Keratinocyte (primary cell): ENCODE results near the gene CCND3. TPM values are rescaled to one million over a fixed set of nuclear protein-coding genes. Genes with fewer than 3 reads are reported as not detected.

Experiments used
- DNase-seq: peaks from one replicate; pipeline ENCODE4 v3.0.0-alpha.2; 2011; ENCODE audit warnings: low read depth, missing footprints, low spot score
- FAIRE-seq: peaks from 2 replicates; lab custom pipeline; 2011; peaks lifted over from hg19 to GRCh38; lab: Jason Lieb, UNC
- H2AFZ ChIP-seq: 2 replicates; pipeline ENCODE4 v1.6.0; 2012; ENCODE audit warnings: low read length, control low read depth, inconsistent platforms; ENCODE audit not compliant: control insufficient read depth
- H3K27ac ChIP-seq: 2 replicates; pipeline ENCODE4 v1.5.1; 2011; ENCODE audit warnings: low read length; ENCODE audit not compliant: control insufficient read depth, insufficient read depth
- H3K27me3 ChIP-seq: 3 replicates; pipeline ENCODE4 v1.6.0; 2011; ENCODE audit warnings: low read length; ENCODE audit not compliant: control insufficient read depth, insufficient read depth; ENCODE audit errors: extremely low read depth
- H3K36me3 ChIP-seq, 2 experiments: 2 replicates in 1 of 2; 3 replicates in 1 of 2; pipeline ENCODE4 v1.5.1; 2011; ENCODE audit warnings: low read length in 2 of 2, mild to moderate bottlenecking in 1 of 2; ENCODE audit not compliant: control insufficient read depth in 2 of 2, insufficient read depth in 2 of 2; ENCODE audit errors: extremely low read depth in 1 of 2
- H3K4me1 ChIP-seq: 3 replicates; pipeline ENCODE4 v1.5.1; 2011; ENCODE audit warnings: low read length; ENCODE audit not compliant: control insufficient read depth, insufficient read depth; ENCODE audit errors: extremely low read depth
- H3K4me2 ChIP-seq: 3 replicates; pipeline ENCODE4 v1.6.0; 2011; ENCODE audit warnings: low read depth, low read length; ENCODE audit not compliant: control insufficient read depth, insufficient read depth; ENCODE audit errors: extremely low read depth
- H3K4me3 ChIP-seq, 3 experiments: fragments of 200-600 bp in 1 of 3; sonication (generic) in 1 of 3; 2 replicates in 2 of 3; 3 replicates in 1 of 3; pipeline ENCODE4 v1.5.1; 2011 to 2016; ENCODE audit warnings: low read length in 3 of 3, mild to moderate bottlenecking in 3 of 3, control low read depth in 2 of 3, inconsistent platforms in 1 of 3, low read depth in 1 of 3, mixed read lengths in 1 of 3, mixed run types in 1 of 3, moderate library complexity in 1 of 3; ENCODE audit not compliant: control insufficient read depth in 2 of 3, insufficient read depth in 2 of 3; ENCODE audit errors: extremely low read depth in 1 of 3
- H3K79me2 ChIP-seq: 2 replicates; pipeline ENCODE4 v1.6.0; 2012; ENCODE audit warnings: low read length; ENCODE audit not compliant: control insufficient read depth, insufficient read depth
- H3K9ac ChIP-seq: 3 replicates; pipeline ENCODE4 v1.6.0; 2011; ENCODE audit warnings: low read length; ENCODE audit not compliant: control insufficient read depth, insufficient read depth; ENCODE audit errors: extremely low read depth
- H3K9me1 ChIP-seq: 3 replicates; pipeline ENCODE4 v1.6.0; 2011; ENCODE audit warnings: low read length; ENCODE audit not compliant: control insufficient read depth, insufficient read depth; ENCODE audit errors: extremely low read depth
- H3K9me3 ChIP-seq: 2 replicates; pipeline ENCODE4 v1.5.1; 2012; ENCODE audit warnings: low read depth, low read length; ENCODE audit not compliant: control insufficient read depth
- H4K20me1 ChIP-seq: 3 replicates; pipeline ENCODE4 v1.6.0; 2011; ENCODE audit warnings: low read length; ENCODE audit not compliant: control insufficient read depth, insufficient read depth; ENCODE audit errors: extremely low read depth
- EZH2 ChIP-seq: IDR thresholded peaks from one replicate; pipeline ENCODE4 v1.6.1; 2012; ENCODE audit warnings: inconsistent platforms, mild to moderate bottlenecking, low read length, moderate library complexity
- dilution Hi-C: fragments of 300-500 bp; cut with MboI; formaldehyde crosslinking; loops from one replicate; pipeline ENCODE4 v1.7.0; 2020; ENCODE audit warnings: low sequenced_read_pairs; ENCODE audit not compliant: extremely low pct_ligation_motif_present
- polyA plus RNA-seq, 5 experiments: library from polyadenylated mRNA; depleted of rRNA in 3 of 5; stranded (reverse) in 3 of 5; stranded (forward) in 1 of 5; unstranded in 1 of 5; fragments of >200 nt; gene quantifications; 1 replicate in 1 of 5; 2 replicates in 3 of 5; 3 replicates in 1 of 5; pipeline versions ENCODE4 v1.2.1 to v1.2.3, GENCODE V29; 2011 to 2012; ENCODE audit warnings: missing spikeins in 2 of 5, low read depth in 1 of 5, low replicate concordance in 1 of 5
- TF ChIP-seq, protein P1 (sequence below), 3 experiments: IDR thresholded peaks in 1 of 3; conservative IDR thresholded peaks in 1 of 3; optimal IDR thresholded peaks in 1 of 3; 2 replicates in 2 of 3; 3 replicates in 1 of 3; pipeline versions ENCODE3 to v1.5.1; 2011; ENCODE audit warnings: low read length in 3 of 3, mild to moderate bottlenecking in 3 of 3, moderate library complexity in 2 of 3, control low read depth in 1 of 3, inconsistent platforms in 1 of 3; ENCODE audit not compliant: insufficient read depth in 2 of 3; ENCODE audit errors: extremely low read depth in 1 of 3

Gene CCND3
- polyA plus RNA-seq, 1 donor (not counting 4 experiments of a cell fraction or from before 2014, with no cell fraction given) = 37.3 TPM

DNA sequence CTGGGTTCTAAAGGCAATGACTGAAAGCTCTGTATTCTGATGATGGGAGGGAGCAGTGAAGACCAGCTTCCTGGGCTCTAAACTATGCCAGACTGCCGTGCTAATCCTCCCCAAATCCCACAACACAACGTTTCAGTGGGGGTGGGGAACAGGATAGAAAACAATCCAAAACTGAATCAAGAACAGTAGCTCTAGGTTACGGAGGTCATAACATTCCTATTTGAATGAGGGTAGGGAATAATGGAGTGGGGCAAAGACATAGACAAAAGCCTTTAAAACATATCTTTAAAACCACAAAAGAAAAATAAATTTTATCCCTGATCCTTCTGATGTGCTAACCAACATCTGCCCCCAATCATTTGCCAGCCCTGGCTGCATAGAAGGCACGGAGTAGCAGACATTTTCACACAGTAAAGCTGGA lies 54.3 kb downstream of the CCND3 start:
- no peaks in the 10 kb centered on the region for H3K79me2 ChIP-seq
- no peaks in the 10 kb centered on the region for H3K27me3 ChIP-seq
- dilution Hi-C loops = no loop called here
- H3K9me1 ChIP-seq = no peaks in the 10 kb centered on the region
- H3K4me1 ChIP-seq = no peaks in the 10 kb centered on the region
- FAIRE-seq (no peak), DNase-seq (no peak)
- H3K9me3 ChIP-seq = no peaks in the 10 kb centered on the region
- H3K27ac ChIP-seq = no peak overlapping the region
- no peak overlapping the region for H3K4me3 ChIP-seq
- no peaks in the 10 kb centered on the region for H4K20me1 ChIP-seq
- peaks cover 1 to 4% of the 10 kb centered on the region in 2 experiments for H3K36me3 ChIP-seq
- H2AFZ ChIP-seq = no peak overlapping the region
- no peak overlapping the region for H3K9ac ChIP-seq
- no peak for TF ChIP-seq EZH2
- TF ChIP-seq, protein P1, sequence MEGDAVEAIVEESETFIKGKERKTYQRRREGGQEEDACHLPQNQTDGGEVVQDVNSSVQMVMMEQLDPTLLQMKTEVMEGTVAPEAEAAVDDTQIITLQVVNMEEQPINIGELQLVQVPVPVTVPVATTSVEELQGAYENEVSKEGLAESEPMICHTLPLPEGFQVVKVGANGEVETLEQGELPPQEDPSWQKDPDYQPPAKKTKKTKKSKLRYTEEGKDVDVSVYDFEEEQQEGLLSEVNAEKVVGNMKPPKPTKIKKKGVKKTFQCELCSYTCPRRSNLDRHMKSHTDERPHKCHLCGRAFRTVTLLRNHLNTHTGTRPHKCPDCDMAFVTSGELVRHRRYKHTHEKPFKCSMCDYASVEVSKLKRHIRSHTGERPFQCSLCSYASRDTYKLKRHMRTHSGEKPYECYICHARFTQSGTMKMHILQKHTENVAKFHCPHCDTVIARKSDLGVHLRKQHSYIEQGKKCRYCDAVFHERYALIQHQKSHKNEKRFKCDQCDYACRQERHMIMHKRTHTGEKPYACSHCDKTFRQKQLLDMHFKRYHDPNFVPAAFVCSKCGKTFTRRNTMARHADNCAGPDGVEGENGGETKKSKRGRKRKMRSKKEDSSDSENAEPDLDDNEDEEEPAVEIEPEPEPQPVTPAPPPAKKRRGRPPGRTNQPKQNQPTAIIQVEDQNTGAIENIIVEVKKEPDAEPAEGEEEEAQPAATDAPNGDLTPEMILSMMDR (optimal IDR thresholded peaks at IDR 0.05 in 1 of 3, IDR thresholded peaks at IDR 0.05 in 1 of 3, conservative IDR thresholded peaks at IDR 0.05 in 1 of 3; ENCODE audit: extremely low read depth in 1 of 3, insufficient read depth in 2 of 3, low read length in 3 of 3) = no peak
- no peak overlapping the region for H3K4me2 ChIP-seq

DNA sequence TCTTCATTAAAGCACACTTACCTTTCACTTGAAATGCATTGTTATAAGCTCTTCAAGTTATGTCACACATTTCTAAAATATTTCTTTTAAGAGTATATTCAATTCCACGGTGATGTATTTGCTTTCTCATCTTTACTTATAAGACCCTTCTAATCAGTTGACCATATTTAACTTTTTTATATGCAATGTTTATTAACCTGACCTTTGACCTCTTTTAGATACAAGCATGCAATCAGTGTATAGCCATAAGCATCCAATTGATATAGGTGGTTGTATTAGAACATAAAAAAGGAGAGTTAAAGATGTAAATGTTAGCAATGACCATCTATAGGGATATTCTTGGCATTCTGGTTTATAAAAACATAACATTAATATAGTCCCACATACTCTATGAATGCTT lies 55.7 kb downstream of the CCND3 start:
- no peak overlapping the region for H3K4me2 ChIP-seq
- no peaks in the 10 kb centered on the region for H3K9me3 ChIP-seq
- H3K9ac ChIP-seq = no peak overlapping the region
- DNase-seq (no peak), FAIRE-seq (no peak)
- no peak overlapping the region for H3K4me3 ChIP-seq
- no peaks in the 10 kb centered on the region for H3K27me3 ChIP-seq
- no peaks in the 10 kb centered on the region for H3K9me1 ChIP-seq
- TF ChIP-seq, protein P1 (optimal IDR thresholded peaks at IDR 0.05 in 1 of 3, IDR thresholded peaks at IDR 0.05 in 1 of 3, conservative IDR thresholded peaks at IDR 0.05 in 1 of 3; ENCODE audit: extremely low read depth in 1 of 3, insufficient read depth in 2 of 3, low read length in 3 of 3) = no peak
- no peak for TF ChIP-seq EZH2
- peaks cover 1 to 4% of the 10 kb centered on the region in 2 experiments for H3K36me3 ChIP-seq
- no peaks in the 10 kb centered on the region for H3K79me2 ChIP-seq
- H3K27ac ChIP-seq = no peak overlapping the region
- H4K20me1 ChIP-seq = no peaks in the 10 kb centered on the region
- dilution Hi-C loops = no loop called here
- H2AFZ ChIP-seq = no peak overlapping the region
- no peaks in the 10 kb centered on the region for H3K4me1 ChIP-seq
